NB4 (cell line): ENCODE data around the gene SLC35F6.

Source experiments
- CTCF ChIP-seq: IDR thresholded peaks from one replicate; pipeline ENCODE4 v1.5.1; 2012; ENCODE audit warnings: low read depth, low read length
- POLR2A ChIP-seq: IDR thresholded peaks from 2 replicates; pipeline ENCODE4 v1.6.1; 2011; ENCODE audit warnings: mild to moderate bottlenecking; ENCODE audit not compliant: insufficient read length; ENCODE audit errors: extremely low read depth

DNA sequence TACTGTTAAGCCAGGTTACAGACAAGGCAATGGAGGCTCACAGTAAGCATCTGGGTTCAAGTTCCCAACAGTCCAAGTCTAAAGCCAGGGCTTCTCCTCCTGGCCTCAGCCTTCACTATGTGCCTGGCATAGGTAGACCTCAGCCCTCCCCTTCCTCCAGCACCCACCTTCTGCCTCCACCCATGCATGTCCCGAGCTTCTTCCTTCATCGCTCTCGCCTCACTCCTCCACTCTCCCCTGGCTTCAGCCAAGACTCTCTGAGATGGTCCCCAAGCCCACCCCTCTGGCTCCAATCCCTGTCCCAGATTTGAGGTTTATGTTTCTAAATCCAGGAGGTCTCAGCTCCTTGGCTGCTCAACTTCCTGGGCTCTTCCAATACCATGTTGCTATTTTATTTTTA, 48.6 kb downstream of the SLC35F6 start:
- TF ChIP-seq CTCF (no peak), POLR2A (no peak)
